Gastrocnemius medialis (tissue), 4 donors: Measurements from ENCODE around the gene TES.

Experiments
- POLR2A ChIP-seq, 2 donors: fragments of 450-650 bp; IDR thresholded peaks; one replicate each; pipeline ENCODE4 v1.6.1; 2017; ENCODE audit warnings: antibody characterized with exemption in 2 of 2, mild to moderate bottlenecking in 2 of 2, moderate library complexity in 2 of 2
- TF ChIP-seq, protein P1 (sequence below), 5 experiments: fragments of 450-650 bp in 3 of 5; fragments of 200-600 bp in 2 of 5; sonication (generic) in 2 of 5; IDR thresholded peaks in 4 of 5; conservative IDR thresholded peaks in 1 of 5; 1 replicate in 4 of 5; 2 replicates in 1 of 5; pipeline ENCODE4 v1.5.1; 2016 to 2019; ENCODE audit warnings: antibody characterized with exemption in 5 of 5, mild to moderate bottlenecking in 3 of 5, moderate library complexity in 3 of 5

DNA sequence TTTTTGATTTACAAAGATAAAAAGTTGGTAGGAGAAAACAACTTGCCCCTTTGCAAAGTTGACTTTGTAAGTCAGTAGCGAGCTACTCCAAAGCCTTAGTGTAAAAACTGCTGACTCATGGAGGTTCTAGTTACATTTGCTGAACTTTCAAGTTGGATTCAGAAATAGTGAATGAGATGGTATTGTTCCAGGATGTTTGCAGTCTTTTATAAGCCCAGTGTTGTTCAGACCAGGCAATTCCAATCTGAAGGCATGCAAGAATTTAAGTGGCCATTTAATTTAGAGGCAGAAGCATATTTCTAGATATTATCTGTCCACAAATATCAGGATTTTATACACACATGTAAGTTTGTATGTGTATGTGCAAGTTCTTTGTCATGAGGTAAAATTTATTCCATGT is 21.6 kb downstream of the TES start:
- no peak for TF ChIP-seq POLR2A (IDR thresholded peaks at IDR 0.05)
- TF ChIP-seq, protein P1, sequence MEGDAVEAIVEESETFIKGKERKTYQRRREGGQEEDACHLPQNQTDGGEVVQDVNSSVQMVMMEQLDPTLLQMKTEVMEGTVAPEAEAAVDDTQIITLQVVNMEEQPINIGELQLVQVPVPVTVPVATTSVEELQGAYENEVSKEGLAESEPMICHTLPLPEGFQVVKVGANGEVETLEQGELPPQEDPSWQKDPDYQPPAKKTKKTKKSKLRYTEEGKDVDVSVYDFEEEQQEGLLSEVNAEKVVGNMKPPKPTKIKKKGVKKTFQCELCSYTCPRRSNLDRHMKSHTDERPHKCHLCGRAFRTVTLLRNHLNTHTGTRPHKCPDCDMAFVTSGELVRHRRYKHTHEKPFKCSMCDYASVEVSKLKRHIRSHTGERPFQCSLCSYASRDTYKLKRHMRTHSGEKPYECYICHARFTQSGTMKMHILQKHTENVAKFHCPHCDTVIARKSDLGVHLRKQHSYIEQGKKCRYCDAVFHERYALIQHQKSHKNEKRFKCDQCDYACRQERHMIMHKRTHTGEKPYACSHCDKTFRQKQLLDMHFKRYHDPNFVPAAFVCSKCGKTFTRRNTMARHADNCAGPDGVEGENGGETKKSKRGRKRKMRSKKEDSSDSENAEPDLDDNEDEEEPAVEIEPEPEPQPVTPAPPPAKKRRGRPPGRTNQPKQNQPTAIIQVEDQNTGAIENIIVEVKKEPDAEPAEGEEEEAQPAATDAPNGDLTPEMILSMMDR (IDR thresholded peaks at IDR 0.05 in 4 of 5, conservative IDR thresholded peaks at IDR 0.05 in 1 of 5) = no peak
